ENCODE results near the gene CDC34.

CDC34 gene

GRCh38 chr19:512547-513365, 18.8 kb upstream of the CDC34 start:
- H3K9me2 ChIP-seq (replicated peaks; ENCODE audit: control insufficient read depth, low read length): no peaks in the 10 kb centered on the region
- no peak overlapping the region for H3K4me2 ChIP-seq (ENCODE audit: low read length)
- no peaks in the 10 kb centered on the region for H3K27me3 ChIP-seq (ENCODE audit: control insufficient read depth, low read length)
- peaks cover 20% of the 10 kb centered on the region for H3K79me2 ChIP-seq (ENCODE audit: control insufficient read depth, low read length)
- no peak overlapping the region for H3K4me3 ChIP-seq (ENCODE audit: low read length)
- H3K36me3 ChIP-seq (ENCODE audit: control insufficient read depth, low read length): peaks cover 8% of the 10 kb centered on the region; the same call in 1 of the 2 replicates
- peaks cover 26% of the 10 kb centered on the region for H3K4me1 ChIP-seq (ENCODE audit: control insufficient read depth, low read length)
- no peaks in the 10 kb centered on the region for H4K20me1 ChIP-seq (ENCODE audit: control insufficient read depth, insufficient read depth, low read depth, low read length)
- H3K27ac ChIP-seq (ENCODE audit: low read depth, low read length): no peak overlapping the region
- no peak for TF ChIP-seq EZH2phosphoT487 (IDR thresholded peaks at IDR 0.05; ENCODE audit: borderline replicate concordance, low read length)
- TF ChIP-seq, protein P1, sequence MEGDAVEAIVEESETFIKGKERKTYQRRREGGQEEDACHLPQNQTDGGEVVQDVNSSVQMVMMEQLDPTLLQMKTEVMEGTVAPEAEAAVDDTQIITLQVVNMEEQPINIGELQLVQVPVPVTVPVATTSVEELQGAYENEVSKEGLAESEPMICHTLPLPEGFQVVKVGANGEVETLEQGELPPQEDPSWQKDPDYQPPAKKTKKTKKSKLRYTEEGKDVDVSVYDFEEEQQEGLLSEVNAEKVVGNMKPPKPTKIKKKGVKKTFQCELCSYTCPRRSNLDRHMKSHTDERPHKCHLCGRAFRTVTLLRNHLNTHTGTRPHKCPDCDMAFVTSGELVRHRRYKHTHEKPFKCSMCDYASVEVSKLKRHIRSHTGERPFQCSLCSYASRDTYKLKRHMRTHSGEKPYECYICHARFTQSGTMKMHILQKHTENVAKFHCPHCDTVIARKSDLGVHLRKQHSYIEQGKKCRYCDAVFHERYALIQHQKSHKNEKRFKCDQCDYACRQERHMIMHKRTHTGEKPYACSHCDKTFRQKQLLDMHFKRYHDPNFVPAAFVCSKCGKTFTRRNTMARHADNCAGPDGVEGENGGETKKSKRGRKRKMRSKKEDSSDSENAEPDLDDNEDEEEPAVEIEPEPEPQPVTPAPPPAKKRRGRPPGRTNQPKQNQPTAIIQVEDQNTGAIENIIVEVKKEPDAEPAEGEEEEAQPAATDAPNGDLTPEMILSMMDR (IDR thresholded peaks at IDR 0.05; ENCODE audit: low read depth, low read length, poor library complexity, severe bottlenecking): no peak
- H3K9me3 ChIP-seq (ENCODE audit: control insufficient read depth, insufficient read depth, low read length): no peaks in the 10 kb centered on the region
- H3F3A ChIP-seq (ENCODE audit: control insufficient read depth, insufficient read depth): peaks cover 2% of the 10 kb centered on the region; the same call in 1 of the 2 replicates

DNA sequence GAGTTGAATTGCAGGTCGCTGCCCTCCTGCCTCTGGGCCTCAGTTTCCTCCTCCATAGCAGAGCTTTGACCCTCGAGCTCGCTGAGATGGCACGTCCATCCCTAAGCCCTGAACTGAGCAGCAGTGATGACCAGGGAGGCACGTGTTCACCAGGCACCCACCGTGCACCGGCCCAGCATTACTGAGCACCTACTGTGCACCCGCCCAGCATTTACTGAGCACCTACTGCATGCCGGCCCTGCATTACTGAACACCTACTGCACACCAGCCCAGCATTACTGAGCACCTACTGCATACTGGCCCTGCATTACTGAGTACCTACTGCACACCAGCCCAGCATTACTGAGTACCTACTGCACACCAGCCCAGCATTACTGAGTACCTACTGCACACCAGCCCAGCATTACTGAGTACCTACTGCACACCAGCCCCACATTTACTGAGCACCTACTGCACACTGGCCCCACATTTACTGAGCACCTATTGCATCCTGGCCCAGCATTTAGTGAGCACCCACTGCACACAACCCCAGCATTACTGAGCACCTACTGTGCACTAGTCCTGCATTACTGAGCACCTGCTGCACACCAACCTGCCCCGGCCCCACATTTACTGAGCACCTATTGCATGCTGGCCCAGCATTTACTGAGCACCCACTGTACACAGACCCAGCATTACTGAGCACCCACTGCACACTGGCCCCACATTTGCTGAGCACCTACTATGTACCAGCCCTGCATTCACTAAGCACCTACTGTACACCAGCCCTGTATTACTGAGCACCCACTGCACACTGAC, 18.0 kb upstream of the CDC34 start:
- Histone ChIP-seq H3K9me3 (ENCODE audit: control insufficient read depth, insufficient read depth, low read length) (no peaks in the 10 kb centered on the region), H3K9me2 (replicated peaks; ENCODE audit: control insufficient read depth, low read length) (no peaks in the 10 kb centered on the region), H3K4me3 (ENCODE audit: low read length) (no peak overlapping the region), H3K4me2 (ENCODE audit: low read length) (no peak overlapping the region), H3K4me1 (ENCODE audit: control insufficient read depth, low read length) (peaks cover 21% of the 10 kb centered on the region), H3K79me2 (ENCODE audit: control insufficient read depth, low read length) (peaks cover 12% of the 10 kb centered on the region), H3F3A (ENCODE audit: control insufficient read depth, insufficient read depth) (peaks cover 2% of the 10 kb centered on the region; the same call in 1 of the 2 replicates), H3K36me3 (ENCODE audit: control insufficient read depth, low read length) (peaks cover 8% of the 10 kb centered on the region; the same call in 1 of the 2 replicates), H3K27me3 (ENCODE audit: control insufficient read depth, low read length) (no peaks in the 10 kb centered on the region), H4K20me1 (ENCODE audit: control insufficient read depth, insufficient read depth, low read depth, low read length) (no peaks in the 10 kb centered on the region), H3K27ac (ENCODE audit: low read depth, low read length) (no peak overlapping the region)
- TF ChIP-seq EZH2phosphoT487 (IDR thresholded peaks at IDR 0.05; ENCODE audit: borderline replicate concordance, low read length): no peak
- TF ChIP-seq, protein P1 (IDR thresholded peaks at IDR 0.05; ENCODE audit: low read depth, low read length, poor library complexity, severe bottlenecking): no peak

DNA sequence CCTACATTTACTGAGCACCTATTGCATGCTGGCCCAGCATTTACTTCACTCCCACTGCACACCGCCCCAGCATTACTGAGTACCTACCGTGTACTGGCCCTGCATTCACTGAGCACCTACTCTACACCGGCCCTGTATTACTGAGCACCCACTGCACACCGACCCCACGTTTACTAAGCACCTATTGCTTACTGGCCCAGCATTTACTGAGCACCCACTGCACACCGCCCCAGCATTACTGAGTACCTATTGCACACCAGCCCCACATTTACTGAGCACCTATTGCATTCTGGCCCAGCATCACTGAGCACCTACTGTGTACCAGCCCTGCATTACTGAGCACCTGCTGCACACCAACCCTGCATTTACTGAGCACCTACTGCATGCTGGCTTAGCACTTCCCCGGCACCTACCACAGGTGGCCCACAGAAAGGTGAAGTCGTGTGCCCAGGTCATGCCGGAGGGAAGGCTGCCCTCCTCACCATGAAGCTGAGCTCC, 17.3 kb upstream of the CDC34 start:
- no peak overlapping the region for H3K4me3 ChIP-seq (ENCODE audit: low read length)
- peaks cover 16% of the 10 kb centered on the region for H3K4me1 ChIP-seq (ENCODE audit: control insufficient read depth, low read length)
- H3K79me2 ChIP-seq (ENCODE audit: control insufficient read depth, low read length): peaks cover 6% of the 10 kb centered on the region
- no peak overlapping the region for H3K4me2 ChIP-seq (ENCODE audit: low read length)
- no peaks in the 10 kb centered on the region for H3K9me3 ChIP-seq (ENCODE audit: control insufficient read depth, insufficient read depth, low read length)
- H3K36me3 ChIP-seq (ENCODE audit: control insufficient read depth, low read length): peaks cover 8% of the 10 kb centered on the region; the same call in 1 of the 2 replicates
- H3K27ac ChIP-seq (ENCODE audit: low read depth, low read length): no peak overlapping the region
- H4K20me1 ChIP-seq (ENCODE audit: control insufficient read depth, insufficient read depth, low read depth, low read length): no peaks in the 10 kb centered on the region
- H3K9me2 ChIP-seq (replicated peaks; ENCODE audit: control insufficient read depth, low read length): no peaks in the 10 kb centered on the region
- H3F3A ChIP-seq (ENCODE audit: control insufficient read depth, insufficient read depth): peaks cover 2% of the 10 kb centered on the region; the same call in 1 of the 2 replicates
- H3K27me3 ChIP-seq (ENCODE audit: control insufficient read depth, low read length): no peaks in the 10 kb centered on the region
- TF ChIP-seq, protein P1 (IDR thresholded peaks at IDR 0.05; ENCODE audit: low read depth, low read length, poor library complexity, severe bottlenecking): no peak
- TF ChIP-seq EZH2phosphoT487 (IDR thresholded peaks at IDR 0.05; ENCODE audit: borderline replicate concordance, low read length): no peak
